ENCODE data around the gene STUB1. TPM values are rescaled to one million over a fixed set of nuclear protein-coding genes. Genes with fewer than 3 reads are reported as not detected.

The STUB1 gene
- total and polyA plus RNA-seq, 4 donors = 59.6 to 177 (median 140) TPM

DNA sequence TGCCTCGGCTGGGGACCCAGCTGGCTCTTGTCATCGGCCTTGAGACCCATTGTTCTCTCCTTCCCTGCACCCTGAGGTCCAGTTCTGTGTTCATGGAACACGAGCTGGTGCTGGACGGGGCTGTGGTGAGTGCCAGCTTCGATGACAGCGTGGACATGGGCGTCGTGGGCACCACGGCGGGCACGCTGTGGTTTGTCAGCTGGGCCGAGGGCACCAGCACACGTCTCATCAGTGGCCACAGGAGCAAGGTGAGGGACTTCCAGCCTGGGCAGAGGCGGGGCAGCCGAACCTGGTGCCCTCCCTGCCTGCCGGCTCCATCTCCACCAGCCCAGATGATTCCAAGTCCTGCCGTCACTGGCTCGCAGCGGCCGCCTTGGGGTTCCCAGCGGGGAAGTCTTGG is 17.6 kb upstream of the STUB1 start:
- Histone ChIP-seq H3K27ac (ENCODE audit: low read depth, low read length) (no peak overlapping the region), H3K9me3 (ENCODE audit: control insufficient read depth, insufficient read depth, low read length) (no peaks in the 10 kb centered on the region), H3K4me1 (ENCODE audit: control insufficient read depth, insufficient read depth, low read length) (peaks cover 21% of the 10 kb centered on the region), H3K27me3 (ENCODE audit: control insufficient read depth, insufficient read depth, low read length) (no peaks in the 10 kb centered on the region), H3K4me3 (ENCODE audit: low read depth, low read length) (no peak overlapping the region), H3K36me3 (ENCODE audit: control insufficient read depth, insufficient read depth, low read length) (peaks cover 88% of the 10 kb centered on the region)
- DNase-seq (ENCODE audit: low read depth in 4 of 6, low spot score in 6 of 6) = no peak
- WGBS (ENCODE audit: insufficient coverage) = 96% methylated on average over 21 of the region's 21 CpGs

DNA sequence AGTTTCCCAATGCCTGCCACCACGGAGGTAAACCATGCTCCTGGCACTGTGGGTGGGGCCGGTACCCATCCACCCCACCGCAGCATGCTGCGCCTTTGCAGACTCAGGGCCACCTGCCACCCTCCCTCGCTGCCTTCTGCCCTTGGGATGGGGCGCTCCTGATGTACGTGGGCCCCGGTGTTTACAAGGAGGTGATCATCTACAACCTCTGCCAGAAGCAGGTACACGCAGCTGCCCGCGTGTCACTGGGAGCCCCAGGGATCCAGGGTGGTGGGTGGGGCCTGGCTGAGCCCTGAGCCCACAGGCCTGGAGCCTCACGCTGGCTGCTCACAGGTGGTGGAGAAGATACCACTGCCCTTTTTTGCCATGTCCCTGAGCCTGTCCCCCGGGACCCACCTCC is 13.6 kb upstream of the STUB1 start:
- DNase-seq (ENCODE audit: low read depth in 4 of 6, low spot score in 6 of 6) = no peak
- Histone ChIP-seq H3K36me3 (ENCODE audit: control insufficient read depth, insufficient read depth, low read length) (peaks cover 85% of the 10 kb centered on the region), H3K27me3 (ENCODE audit: control insufficient read depth, insufficient read depth, low read length) (no peaks in the 10 kb centered on the region), H3K4me3 (ENCODE audit: low read depth, low read length) (no peak overlapping the region), H3K4me1 (ENCODE audit: control insufficient read depth, insufficient read depth, low read length) (peaks cover 21% of the 10 kb centered on the region), H3K27ac (ENCODE audit: low read depth, low read length) (no peak overlapping the region), H3K9me3 (ENCODE audit: control insufficient read depth, insufficient read depth, low read length) (no peaks in the 10 kb centered on the region)
- 94% methylated on average over 10 of the region's 13 CpGs for WGBS (ENCODE audit: insufficient coverage)

GRCh38 chr16:667113-667779 is 13.0 kb upstream of the STUB1 start:
- no peak overlapping the region for H3K4me3 ChIP-seq (ENCODE audit: low read depth, low read length)
- 76% methylated on average over 17 of the region's 22 CpGs for WGBS (ENCODE audit: insufficient coverage)
- peaks cover 85% of the 10 kb centered on the region for H3K36me3 ChIP-seq (ENCODE audit: control insufficient read depth, insufficient read depth, low read length)
- H3K4me1 ChIP-seq (ENCODE audit: control insufficient read depth, insufficient read depth, low read length) = peaks cover 21% of the 10 kb centered on the region
- peak overlapping the region; percentile 33 for H3K27ac ChIP-seq (ENCODE audit: low read depth, low read length)
- H3K27me3 ChIP-seq (ENCODE audit: control insufficient read depth, insufficient read depth, low read length) = no peaks in the 10 kb centered on the region
- no peak for DNase-seq (ENCODE audit: low read depth in 4 of 6, low spot score in 6 of 6)
- no peaks in the 10 kb centered on the region for H3K9me3 ChIP-seq (ENCODE audit: control insufficient read depth, insufficient read depth, low read length)

- Histone ChIP-seq H3K27me3 (ENCODE audit: control insufficient read depth, insufficient read depth, low read length) (no peaks in the 10 kb centered on the region), H3K9me3 (ENCODE audit: control insufficient read depth, insufficient read depth, low read length) (no peaks in the 10 kb centered on the region), H3K27ac (ENCODE audit: low read depth, low read length) (peak within 1 kb of the TSS; percentile 33), H3K36me3 (ENCODE audit: control insufficient read depth, insufficient read depth, low read length) (peaks cover 85% of the 10 kb centered on the region), H3K4me3 (ENCODE audit: low read depth, low read length) (peak within 1 kb of the TSS; percentile 66), H3K4me1 (ENCODE audit: control insufficient read depth, insufficient read depth, low read length) (peaks cover 21% of the 10 kb centered on the region)
- WGBS (ENCODE audit: insufficient coverage) = 0% methylated on average over 78 of the region's 78 CpGs
- peak; percentile 63 to 97 (median 86) for DNase-seq (ENCODE audit: low read depth in 4 of 6, low spot score in 6 of 6)
These were observed 12.3 kb upstream of the STUB1 start, which contains the start of gene RHOT2 for GRCh38 chr16:667780-668518. RHOT2 (plus strand) TSS chr16:668132; CDS start chr16:668200, 68 bp downstream.

DNA sequence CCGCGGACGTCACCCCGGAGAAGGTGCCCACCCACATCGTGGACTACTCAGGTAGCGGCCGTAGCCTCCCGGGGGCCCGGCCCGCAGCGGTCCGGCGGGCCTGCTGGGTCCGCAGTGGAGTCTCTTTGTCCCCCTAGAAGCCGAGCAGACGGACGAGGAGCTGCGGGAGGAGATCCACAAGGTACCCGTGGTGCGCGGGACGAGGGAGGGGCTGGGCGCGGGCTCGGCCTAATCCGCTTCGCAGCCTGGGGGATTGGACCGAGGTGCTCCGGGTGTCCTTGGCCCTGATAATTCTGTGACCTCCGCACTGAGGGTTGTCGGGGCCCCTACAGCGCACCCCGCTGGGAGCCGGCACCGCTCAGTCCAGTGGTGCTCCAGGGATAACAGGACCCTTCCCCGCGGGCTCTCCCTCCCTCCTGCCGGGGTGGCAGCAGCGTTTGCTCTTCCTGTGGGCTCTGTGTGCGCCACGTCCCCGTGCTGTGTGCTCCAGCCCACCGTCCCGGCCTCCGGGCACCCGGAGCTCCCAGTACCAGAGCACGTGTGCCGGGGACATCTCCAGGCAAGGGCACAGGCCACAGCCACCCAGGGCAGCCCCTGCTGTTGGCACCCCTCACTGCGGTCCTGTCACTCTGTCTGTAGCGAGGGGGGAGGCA is 11.6 kb upstream of the STUB1 start:
- H3K27me3 ChIP-seq (ENCODE audit: control insufficient read depth, insufficient read depth, low read length) = no peaks in the 10 kb centered on the region
- peaks cover 21% of the 10 kb centered on the region for H3K4me1 ChIP-seq (ENCODE audit: control insufficient read depth, insufficient read depth, low read length)
- peak overlapping the region; percentile 66 for H3K4me3 ChIP-seq (ENCODE audit: low read depth, low read length)
- H3K27ac ChIP-seq (ENCODE audit: low read depth, low read length) = no peak overlapping the region
- WGBS (ENCODE audit: insufficient coverage) = 15% methylated on average over 50 of the region's 50 CpGs
- DNase-seq (ENCODE audit: low read depth in 4 of 6, low spot score in 6 of 6) = no peak
- no peaks in the 10 kb centered on the region for H3K9me3 ChIP-seq (ENCODE audit: control insufficient read depth, insufficient read depth, low read length)
- peaks cover 89% of the 10 kb centered on the region for H3K36me3 ChIP-seq (ENCODE audit: control insufficient read depth, insufficient read depth, low read length)

DNA sequence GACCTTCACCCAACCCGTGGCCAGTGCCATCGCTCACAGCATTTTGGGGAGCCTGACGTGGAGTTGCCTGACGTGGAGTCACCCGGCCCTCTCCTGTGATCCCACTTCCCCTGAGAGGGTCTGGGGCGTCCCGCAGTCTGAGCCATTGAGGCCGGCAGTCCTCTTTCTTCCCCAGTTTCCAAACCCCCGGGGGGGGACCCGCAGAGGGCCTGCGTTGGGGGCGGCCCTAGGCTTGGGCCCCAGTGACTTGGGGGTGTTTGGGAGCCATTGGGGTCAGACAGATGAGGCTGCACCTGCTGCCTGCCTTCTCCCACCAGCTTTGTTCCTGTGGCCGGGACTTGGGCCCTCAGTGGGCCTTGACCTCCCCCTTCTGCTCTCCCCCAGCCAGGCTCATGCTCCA is 10.5 kb upstream of the STUB1 start:
- Histone ChIP-seq H3K27me3 (ENCODE audit: control insufficient read depth, insufficient read depth, low read length) (no peaks in the 10 kb centered on the region), H3K36me3 (ENCODE audit: control insufficient read depth, insufficient read depth, low read length) (peaks cover 91% of the 10 kb centered on the region), H3K4me3 (ENCODE audit: low read depth, low read length) (no peak overlapping the region), H3K9me3 (ENCODE audit: control insufficient read depth, insufficient read depth, low read length) (no peaks in the 10 kb centered on the region), H3K4me1 (ENCODE audit: control insufficient read depth, insufficient read depth, low read length) (peaks cover 22% of the 10 kb centered on the region), H3K27ac (ENCODE audit: low read depth, low read length) (no peak overlapping the region)
- DNase-seq (ENCODE audit: low read depth in 4 of 6, low spot score in 6 of 6) = no peak
- 94% methylated on average over 13 of the region's 13 CpGs for WGBS (ENCODE audit: insufficient coverage)

DNA sequence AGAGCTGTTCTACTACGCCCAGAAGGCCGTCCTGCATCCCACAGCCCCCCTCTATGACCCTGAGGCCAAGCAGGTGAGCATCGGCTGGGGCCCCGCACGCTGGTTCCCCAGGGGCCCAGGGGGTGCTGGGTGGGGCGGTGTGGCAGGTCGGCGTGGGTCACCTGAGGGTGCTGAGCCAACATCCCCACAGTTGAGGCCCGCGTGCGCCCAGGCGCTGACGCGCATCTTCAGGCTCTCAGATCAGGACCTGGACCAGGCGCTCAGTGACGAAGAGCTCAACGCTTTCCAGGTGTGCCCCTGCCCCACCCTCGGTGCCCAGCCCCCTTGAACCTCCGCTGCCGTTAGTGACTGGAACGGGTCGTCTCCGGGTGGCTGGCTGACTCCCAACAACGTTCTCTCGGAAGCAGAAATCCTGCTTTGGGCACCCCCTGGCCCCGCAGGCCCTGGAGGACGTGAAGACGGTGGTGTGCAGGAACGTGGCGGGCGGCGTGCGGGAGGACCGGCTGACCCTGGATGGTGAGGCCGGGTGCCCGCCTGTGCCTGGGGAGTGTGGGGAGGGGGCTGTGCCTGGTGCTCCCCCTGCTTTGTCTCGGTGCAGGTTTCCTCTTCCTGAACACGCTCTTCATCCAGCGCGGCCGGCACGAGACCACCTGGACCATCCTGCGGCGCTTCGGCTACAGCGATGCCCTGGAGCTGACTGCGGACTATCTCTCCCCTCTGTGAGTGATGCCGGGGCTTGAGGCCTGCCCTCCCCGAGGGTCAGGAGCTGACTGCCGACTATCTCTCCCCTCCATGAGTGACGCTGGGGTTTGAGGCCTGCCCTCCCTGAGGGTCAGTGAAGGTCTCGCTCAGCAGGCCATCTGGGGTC is 9.5 kb upstream of the STUB1 start:
- Histone ChIP-seq H3K4me3 (ENCODE audit: low read depth, low read length) (no peak overlapping the region), H3K27ac (ENCODE audit: low read depth, low read length) (no peak overlapping the region), H3K9me3 (ENCODE audit: control insufficient read depth, insufficient read depth, low read length) (no peaks in the 10 kb centered on the region), H3K36me3 (ENCODE audit: control insufficient read depth, insufficient read depth, low read length) (peaks cover 88% of the 10 kb centered on the region), H3K27me3 (ENCODE audit: control insufficient read depth, insufficient read depth, low read length) (peaks cover 5% of the 10 kb centered on the region), H3K4me1 (ENCODE audit: control insufficient read depth, insufficient read depth, low read length) (peaks cover 29% of the 10 kb centered on the region)
- 94% methylated on average over 51 of the region's 52 CpGs for WGBS (ENCODE audit: insufficient coverage)
- DNase-seq (ENCODE audit: low read depth in 4 of 6, low spot score in 6 of 6) = no peak

- Histone ChIP-seq H3K9me3 (ENCODE audit: control insufficient read depth, insufficient read depth, low read length) (no peaks in the 10 kb centered on the region), H3K4me3 (ENCODE audit: low read depth, low read length) (no peak overlapping the region), H3K27me3 (ENCODE audit: control insufficient read depth, insufficient read depth, low read length) (peaks cover 5% of the 10 kb centered on the region), H3K4me1 (ENCODE audit: control insufficient read depth, insufficient read depth, low read length) (peaks cover 34% of the 10 kb centered on the region), H3K36me3 (ENCODE audit: control insufficient read depth, insufficient read depth, low read length) (peaks cover 84% of the 10 kb centered on the region), H3K27ac (ENCODE audit: low read depth, low read length) (no peak overlapping the region)
- 87% methylated on average over 32 of the region's 40 CpGs for WGBS (ENCODE audit: insufficient coverage)
- no peak for DNase-seq (ENCODE audit: low read depth in 4 of 6, low spot score in 6 of 6)
These were observed 8.7 kb upstream of the STUB1 start for GRCh38 chr16:671353-672131.

Measured in spinal cord (tissue), 10 donors.